ENCODE measurements around the gene NUMB. TPM values are rescaled to one million over a fixed set of nuclear protein-coding genes. Genes with fewer than 3 reads are reported as not detected.

Gene NUMB
- total RNA-seq, 1 experiment from 2014 or later = 25.0 TPM

DNA sequence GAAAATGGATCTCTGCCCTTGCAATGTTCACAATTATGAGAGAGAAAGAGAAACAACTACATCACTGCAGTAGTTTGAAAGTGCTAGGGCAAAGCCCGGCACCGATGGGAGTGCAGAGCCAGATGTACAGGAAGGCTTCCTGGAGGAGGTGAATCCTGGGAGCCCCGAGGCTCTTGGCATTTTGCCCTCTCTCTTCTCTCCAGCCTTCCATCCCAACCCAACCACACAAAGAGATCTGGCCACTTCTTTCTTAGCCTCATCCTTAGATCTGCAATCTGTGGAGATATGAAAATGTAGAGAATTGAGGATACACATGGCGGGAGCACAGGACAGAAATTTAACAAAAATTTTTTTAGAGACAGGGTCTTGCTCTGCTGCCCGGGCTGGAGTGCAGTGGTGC, 224.3 kb downstream of the NUMB start:
- no peak overlapping the region for H3K4me3 ChIP-seq
- no peaks in the 10 kb centered on the region; the same call in 1 of the 2 replicates for H3K27me3 ChIP-seq
- peaks cover 12% of the 10 kb centered on the region for H3K4me1 ChIP-seq
- DNase-seq = no peak
- H3K36me3 ChIP-seq = no peaks in the 10 kb centered on the region
- no peak overlapping the region for H3K27ac ChIP-seq
- H3K9me3 ChIP-seq (replicated peaks) = no peaks in the 10 kb centered on the region

DNA sequence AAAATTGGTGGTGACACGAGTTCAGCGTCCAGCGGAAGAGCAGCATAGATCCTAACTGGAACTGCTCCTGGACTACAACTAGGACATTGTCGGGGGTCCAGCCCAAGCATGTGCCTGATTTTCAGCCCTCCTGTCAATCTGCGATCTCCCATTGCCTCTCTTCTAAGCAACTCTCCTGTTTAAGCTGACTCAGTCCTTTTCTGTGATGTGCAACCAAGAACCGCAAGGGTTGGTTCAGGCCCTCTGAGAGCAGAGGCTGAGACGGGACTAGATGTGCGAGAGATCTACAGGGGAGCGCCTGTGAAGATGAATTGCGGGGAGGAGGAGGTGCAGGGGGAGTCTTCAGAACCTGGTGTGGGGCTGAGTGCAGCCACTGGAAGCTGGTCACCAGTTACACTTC, 224.8 kb downstream of the NUMB start:
- Histone ChIP-seq H3K27ac (no peak overlapping the region), H3K4me3 (no peak overlapping the region), H3K4me1 (peaks cover 13% of the 10 kb centered on the region), H3K36me3 (no peaks in the 10 kb centered on the region), H3K9me3 (replicated peaks) (no peaks in the 10 kb centered on the region), H3K27me3 (no peaks in the 10 kb centered on the region; the same call in 1 of the 2 replicates)
- no peak for DNase-seq

DNA sequence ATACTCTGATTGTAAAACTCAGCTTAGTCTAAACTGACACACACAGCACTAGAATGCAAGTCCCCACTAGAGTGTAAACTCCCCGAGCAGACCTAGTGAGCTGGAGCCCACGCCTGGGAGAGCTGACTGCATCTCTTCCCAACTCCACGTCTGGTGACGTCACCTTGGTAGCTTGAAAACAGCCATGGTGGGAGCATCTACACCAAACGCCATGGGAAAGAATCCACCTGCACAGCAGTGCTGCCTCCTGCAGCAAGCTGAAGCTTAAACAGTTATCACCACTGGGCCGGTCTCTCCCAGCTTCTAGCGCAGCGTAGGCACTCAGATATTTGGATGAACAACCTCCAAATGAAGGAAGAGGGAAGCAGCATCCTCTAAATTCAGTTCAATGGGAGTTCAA, 225.4 kb downstream of the NUMB start:
- Histone ChIP-seq H3K9me3 (replicated peaks) (no peaks in the 10 kb centered on the region), H3K36me3 (no peaks in the 10 kb centered on the region), H3K4me1 (peaks cover 13% of the 10 kb centered on the region), H3K27me3 (no peaks in the 10 kb centered on the region; the same call in 1 of the 2 replicates), H3K27ac (no peak overlapping the region), H3K4me3 (no peak overlapping the region)
- no peak for DNase-seq

- H3K27me3 ChIP-seq = no peaks in the 10 kb centered on the region; the same call in 1 of the 2 replicates
- no peak overlapping the region for H3K27ac ChIP-seq
- H3K4me1 ChIP-seq = peaks cover 13% of the 10 kb centered on the region
- no peaks in the 10 kb centered on the region for H3K36me3 ChIP-seq
- no peak overlapping the region for H3K4me3 ChIP-seq
- H3K9me3 ChIP-seq (replicated peaks) = no peaks in the 10 kb centered on the region
- no peak for DNase-seq
Observed at GRCh38 chr14:73231981-73232851, 226.1 kb downstream of the NUMB start.

GRCh38 chr14:73230051-73230450, 228.3 kb downstream of the NUMB start:
- Histone ChIP-seq H3K27me3 (no peaks in the 10 kb centered on the region), H3K36me3 (no peaks in the 10 kb centered on the region), H3K4me3 (no peak overlapping the region), H3K9me3 (replicated peaks) (no peaks in the 10 kb centered on the region), H3K27ac (no peak overlapping the region), H3K4me1 (peaks cover 9% of the 10 kb centered on the region)
- DNase-seq = no peak

- H3K27me3 ChIP-seq = no peaks in the 10 kb centered on the region
- peak overlapping the region; percentile 39 for H3K4me3 ChIP-seq
- H3K4me1 ChIP-seq = peaks cover 9% of the 10 kb centered on the region
- H3K36me3 ChIP-seq = no peaks in the 10 kb centered on the region
- peak; percentile 68 to 76 for DNase-seq
- H3K9me3 ChIP-seq (replicated peaks) = no peaks in the 10 kb centered on the region
- no peak overlapping the region for H3K27ac ChIP-seq
Observed at GRCh38 chr14:73227812-73228781, 230.2 kb downstream of the NUMB start.

GRCh38 chr14:73225496-73225895, 232.8 kb downstream of the NUMB start:
- Histone ChIP-seq H3K9me3 (replicated peaks) (no peaks in the 10 kb centered on the region), H3K4me1 (peaks cover 9% of the 10 kb centered on the region), H3K27ac (no peak overlapping the region), H3K4me3 (no peak overlapping the region), H3K36me3 (no peaks in the 10 kb centered on the region), H3K27me3 (no peaks in the 10 kb centered on the region)
- DNase-seq = no peak

Other genes with a start within 250 kb of the NUMB start
- gene PAPLN, start 221.0 kb downstream of the NUMB start, total RNA-seq (2014; rRNA removed; shearing (Covaris generic)) = not detected in 2 replicates
- gene RIOX1, start 32.4 kb upstream of the NUMB start, total RNA-seq (2014; rRNA removed; shearing (Covaris generic)) = 14.7 and 15.1 TPM in 2 replicates
- gene ACOT1, start 78.6 kb upstream of the NUMB start, total RNA-seq (2014; rRNA removed; shearing (Covaris generic)) = 0.87 and 1.5 TPM in 2 replicates
- gene HEATR4, start 100.4 kb upstream of the NUMB start, total RNA-seq (2014; rRNA removed; shearing (Covaris generic)) = not detected in 2 replicates
- 16.7 and 16.9 TPM in 2 replicates for gene ACOT2, start 110.7 kb upstream of the NUMB start, total RNA-seq (2014; rRNA removed; shearing (Covaris generic))
- gene ACOT4, start 133.3 kb upstream of the NUMB start, total RNA-seq (2014; rRNA removed; shearing (Covaris generic)) = 0.08 TPM in 1 of 2 replicates, not detected in the other
- gene ACOT6, start 154.0 kb upstream of the NUMB start, total RNA-seq (2014; rRNA removed; shearing (Covaris generic)) = not detected in 2 replicates
- gene DNAL1, start 186.4 kb upstream of the NUMB start, total RNA-seq (2014; rRNA removed; shearing (Covaris generic)) = 10.3 and 14.7 TPM in 2 replicates

All from SJCRH30 (cell line).